Cortex of kidney (tissue), 1 donor: ENCODE results near the gene OPA3.

ENCODE experiments used
- DNase-seq: peaks from one replicate; lab custom pipeline; 2025; lab: John Stamatoyannopoulos, UW

Gene OPA3

GRCh38 chr19:45477713-45478453 is 106.7 kb downstream of the OPA3 start:
- DNase-seq = no peak
